HG03060 (cell line): ENCODE measurements around the gene ATP6V0C.
"Not testable (repeated sequence)": the region's sequence is repeated elsewhere in the genome, so short reads cannot be mapped to it uniquely, and the experiment has no call there.

ENCODE experiments used
- ATAC-seq: cut with Tn5 transposase; IDR thresholded peaks from one replicate; pipeline ENCODE4 v1.9.1; 2021; ENCODE audit warnings: low read depth, moderate number of reproducible peaks; ENCODE audit not compliant: unreplicated experiment

Gene ATP6V0C

GRCh38 chr16:2527071-2527783 is 13.5 kb downstream of the ATP6V0C start:
- no peak for ATAC-seq

GRCh38 chr16:2527784-2528100 is 14.0 kb downstream of the ATP6V0C start:
- no peak for ATAC-seq

- no peak for ATAC-seq
Measured at GRCh38 chr16:2528161-2529060, 14.7 kb downstream of the ATP6V0C start.

- no peak for ATAC-seq
Measured at GRCh38 chr16:2529061-2529931, 15.5 kb downstream of the ATP6V0C start.

DNA sequence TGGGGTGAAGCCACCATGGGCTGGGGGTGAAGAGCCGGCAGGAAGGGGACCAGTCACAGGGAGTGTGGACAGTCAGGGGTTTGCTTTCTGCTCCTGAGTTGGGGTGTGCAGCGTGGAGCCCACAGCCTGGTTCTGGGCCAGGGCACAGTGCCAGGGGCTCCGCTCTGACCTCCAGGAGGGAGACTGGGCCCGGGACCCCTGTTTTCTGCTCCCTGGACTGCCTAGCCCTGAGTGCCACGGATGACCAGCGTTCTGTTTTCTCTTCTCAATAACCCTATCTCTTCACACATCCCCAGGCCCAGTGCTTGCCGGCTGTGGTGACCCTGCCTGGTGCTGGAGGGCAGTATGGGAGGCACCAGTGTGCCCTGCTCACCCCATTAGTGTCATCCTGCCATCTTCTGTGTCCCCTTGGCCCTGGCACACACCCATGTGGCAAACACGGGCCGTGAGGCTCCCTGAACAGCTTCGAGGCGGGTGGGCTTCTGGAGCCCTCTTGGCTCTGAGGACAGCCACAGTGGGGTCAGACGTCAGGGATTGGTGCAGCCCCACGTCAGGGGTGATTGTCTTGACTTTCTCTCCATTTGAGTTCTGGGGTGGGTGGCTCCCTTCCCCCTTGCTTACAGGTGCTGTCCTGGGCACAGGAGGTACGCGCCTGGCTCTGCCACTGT is 16.3 kb downstream of the ATP6V0C start:
- no peak for ATAC-seq

- ATAC-seq, result no peak
Measured at GRCh38 chr16:2530629-2531318, 17.0 kb downstream of the ATP6V0C start.

GRCh38 chr16:2531371-2531695 is 17.6 kb downstream of the ATP6V0C start, which contains the start of gene CEMP1:
Gene CEMP1 (minus strand): TSS chr16:2531408. CDS start chr16:2531073, 335 bp downstream.
- ATAC-seq, result peak; percentile 3

DNA sequence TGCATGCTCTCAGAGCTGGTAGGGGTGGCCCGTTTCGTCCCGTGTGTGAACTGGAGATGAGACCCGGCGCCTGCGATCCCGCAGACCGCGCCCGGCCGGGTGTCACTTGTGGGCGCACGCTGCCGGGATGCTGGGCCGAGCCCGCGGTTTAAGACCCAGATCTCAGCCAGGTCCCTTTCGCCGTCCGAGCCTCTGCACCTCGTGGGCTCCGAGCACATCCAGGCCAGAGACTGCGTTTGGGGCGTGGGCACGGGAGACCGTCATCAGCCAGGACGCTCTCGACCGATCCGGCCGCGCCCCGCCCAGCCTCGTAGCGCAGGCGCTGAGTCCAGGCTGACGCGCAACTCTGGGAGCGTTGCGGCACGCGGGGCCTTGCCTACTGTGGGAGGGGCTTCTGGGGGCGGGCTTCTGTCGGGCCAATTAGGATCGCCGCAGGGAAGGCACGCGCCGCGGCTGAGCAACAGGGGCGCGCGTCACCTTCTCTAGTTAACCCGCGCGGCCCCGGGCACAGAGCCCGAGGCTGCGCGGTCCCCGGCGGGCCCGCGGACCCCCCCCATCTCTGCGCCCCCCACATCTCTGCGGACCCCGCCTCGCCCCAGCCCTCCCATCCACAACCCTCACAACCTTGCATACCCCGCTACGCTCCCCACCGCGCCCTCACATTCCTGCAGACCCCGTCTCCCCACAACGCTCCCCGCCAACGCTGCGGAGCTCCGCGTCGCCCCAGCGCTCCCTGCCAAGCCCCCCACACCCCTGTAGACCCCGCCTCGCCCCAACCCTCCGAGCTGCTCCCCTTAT is 18.1 kb downstream of the ATP6V0C start:
- peak; percentile 55 for ATAC-seq

DNA sequence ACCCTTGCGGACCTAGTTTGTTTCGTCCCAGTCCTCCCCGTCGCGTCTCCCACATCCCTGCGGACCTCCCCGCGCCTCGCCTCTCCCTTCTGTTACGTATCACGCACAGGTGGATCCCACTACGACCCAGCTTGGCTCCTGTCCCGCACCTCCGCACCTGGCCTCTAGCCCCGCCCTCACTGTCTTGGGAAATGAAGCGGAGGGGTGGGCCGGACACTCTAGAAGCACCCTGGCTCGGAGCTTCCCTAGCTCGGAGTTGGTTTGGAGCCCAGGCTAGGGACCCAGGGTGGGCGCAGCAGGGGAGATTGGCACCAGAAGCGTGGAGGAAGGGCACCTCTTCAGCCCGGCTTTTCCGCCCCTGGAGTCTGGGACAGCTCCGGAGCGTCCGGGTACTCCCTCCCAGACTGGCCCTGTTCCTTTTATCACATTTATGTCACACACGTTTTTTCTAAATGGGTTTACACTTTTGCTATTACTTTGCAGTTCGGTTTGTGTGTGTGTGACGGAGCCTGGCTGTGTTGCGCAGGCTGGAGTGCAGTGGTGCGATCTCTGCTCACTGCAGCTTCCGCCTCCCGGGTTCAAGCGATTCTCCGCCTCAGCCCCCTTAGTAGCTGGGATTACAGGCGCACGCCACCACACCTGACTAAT is 18.9 kb downstream of the ATP6V0C start:
- no peak for ATAC-seq

GRCh38 chr16:2533142-2533755 is 19.5 kb downstream of the ATP6V0C start:
- ATAC-seq, result not testable (repeated sequence)

- ATAC-seq, result no peak
Measured at GRCh38 chr16:2533912-2534311, 20.2 kb downstream of the ATP6V0C start.

DNA sequence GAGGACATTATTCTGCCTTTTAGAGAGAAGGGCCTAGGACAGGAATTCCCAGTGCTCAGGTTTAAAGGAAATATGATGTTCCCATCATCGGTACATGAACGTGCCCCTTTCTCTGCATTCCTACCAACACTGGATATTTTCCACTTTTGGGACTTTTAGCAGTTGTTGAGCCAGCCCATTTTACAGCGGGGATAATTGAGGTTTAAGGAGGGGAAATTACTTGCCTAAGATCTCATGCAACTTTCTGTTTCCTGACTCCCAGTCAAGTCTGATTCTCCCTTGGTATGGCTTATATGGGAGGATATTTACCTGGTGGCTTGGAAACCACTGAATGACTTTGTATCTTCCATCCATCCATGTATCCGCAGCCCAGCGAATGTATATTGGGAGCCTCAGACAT is 20.6 kb downstream of the ATP6V0C start:
- not testable (repeated sequence) for ATAC-seq

GRCh38 chr16:2535625-2536013 is 21.9 kb downstream of the ATP6V0C start:
- ATAC-seq, result no peak

GRCh38 chr16:2537451-2538379 is 24.0 kb downstream of the ATP6V0C start, which contains the start of gene PDPK1:
Gene PDPK1 (plus strand): TSS chr16:2538021. CDS start chr16:2538113, 92 bp downstream.
- peak; percentile 46 for ATAC-seq

DNA sequence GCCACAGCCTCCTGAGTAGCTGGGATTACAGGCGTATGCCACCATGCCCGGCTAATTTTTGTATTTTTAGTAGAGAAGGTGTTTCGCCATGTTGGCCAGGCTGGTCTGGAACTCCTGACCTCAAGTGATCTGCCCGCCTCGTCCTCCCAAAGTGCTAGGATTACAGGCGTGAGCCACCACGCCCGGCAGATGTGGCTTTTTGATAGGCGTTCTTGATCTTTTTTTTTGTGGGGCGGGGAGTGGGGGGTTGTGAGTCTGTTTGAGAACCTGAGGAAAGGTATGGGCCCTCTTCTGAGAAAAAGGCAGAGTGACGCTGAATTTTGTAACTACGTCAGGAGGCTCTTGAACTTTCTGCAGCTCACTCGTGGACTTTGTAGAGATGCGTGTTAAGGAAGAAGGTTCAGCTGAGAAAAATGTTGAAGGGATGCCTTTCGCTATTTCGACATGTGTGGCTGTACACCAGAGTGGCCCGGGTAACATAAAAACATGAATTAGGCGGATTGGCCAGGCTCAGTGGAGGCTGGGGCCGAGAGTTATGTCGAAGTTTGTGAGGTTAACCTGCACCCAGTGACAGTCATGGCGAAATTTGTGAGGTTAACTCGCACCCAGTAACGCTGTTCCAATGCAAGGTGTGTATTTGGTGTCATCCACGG is 25.6 kb downstream of the ATP6V0C start:
- not testable (repeated sequence) for ATAC-seq

DNA sequence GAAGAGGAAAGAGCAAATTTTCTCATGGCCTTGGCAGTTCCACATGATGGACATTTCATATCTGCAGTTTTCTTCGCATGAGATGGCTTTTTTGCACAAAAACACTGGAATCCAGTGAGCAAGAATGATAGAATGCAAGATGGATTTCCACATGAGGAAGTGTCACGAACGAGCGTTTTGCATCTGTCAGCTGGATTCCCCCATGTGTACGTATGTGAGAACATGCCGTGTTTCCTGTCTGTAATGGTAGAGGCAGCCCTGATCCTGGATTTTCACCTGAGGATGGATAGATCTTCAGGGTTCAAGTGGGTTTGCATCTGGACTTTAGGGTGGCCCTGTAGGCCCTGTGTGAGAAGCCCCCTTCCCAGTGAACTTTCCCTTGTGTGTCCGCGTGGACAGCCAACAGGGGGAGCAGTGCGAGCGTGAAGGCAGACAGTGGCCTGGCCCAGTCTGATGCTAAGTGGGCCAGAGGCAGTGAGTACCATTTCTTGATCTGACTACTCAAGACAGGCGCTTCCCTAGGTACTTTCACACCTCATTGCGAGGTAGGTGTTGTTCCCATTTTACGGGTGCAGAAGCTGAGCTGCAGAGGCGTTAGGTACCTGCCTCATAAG is 26.2 kb downstream of the ATP6V0C start:
- ATAC-seq, result not testable (repeated sequence)
